ENCODE data around the gene SLC7A7.
"Not testable (repeated sequence)": the region's sequence is repeated elsewhere in the genome, so short reads cannot be mapped to it uniquely, and the experiment has no call there.

DNA sequence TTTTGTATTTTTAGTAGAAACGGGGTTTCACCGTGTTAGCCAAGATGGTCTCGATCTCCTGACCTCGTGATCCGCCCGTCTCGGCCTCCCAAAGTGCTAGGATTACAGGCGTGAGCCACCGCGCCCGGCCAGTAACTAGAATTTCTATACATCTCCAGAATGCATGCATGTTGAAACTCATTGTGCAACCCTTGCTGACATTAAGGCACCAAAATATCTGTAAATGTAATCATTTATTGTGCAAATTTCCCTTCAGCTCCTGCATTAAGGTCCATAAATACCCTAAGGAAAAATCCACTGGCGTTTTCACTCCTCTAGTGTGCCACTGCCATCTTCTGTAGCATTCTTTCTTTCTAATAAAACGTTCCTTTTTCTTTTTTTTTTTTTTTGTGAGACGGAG is 78.9 kb downstream of the SLC7A7 start:
- TF ChIP-seq POLR2A (IDR thresholded peaks at IDR 0.05; ENCODE audit: low read length); GATA1 (IDR thresholded peaks at IDR 0.05; ENCODE audit: low read depth, low read length): not testable (repeated sequence)
